PC-9 (cell line): ENCODE data around the gene TLE3.

Source experiments
- CTCF ChIP-seq: fragments of 200-600 bp; sonication (generic); conservative IDR thresholded peaks from 2 replicates; pipeline ENCODE4 v1.6.1; 2017; ENCODE audit warnings: mixed run types, antibody characterized with exemption, mild to moderate bottlenecking, moderate library complexity
- EZH2 ChIP-seq: fragments of 200-600 bp; sonication (generic); IDR thresholded peaks from 2 replicates; pipeline ENCODE4 v1.8.0; 2017; ENCODE audit warnings: antibody characterized with exemption, low read depth

- TF ChIP-seq CTCF, result no peak
- no peak for TF ChIP-seq EZH2
Measured at GRCh38 chr15:70014331-70014730, 83.4 kb downstream of the TLE3 start.
